Ishikawa (cell line): ENCODE measurements around the gene BBS7.
A peak's percentile ranks its signal among the peaks of the same experiment; 100 is the strongest.

Experiments used
- CEBPB ChIP-seq: IDR thresholded peaks from 2 replicates; pipeline ENCODE4 v1.6.1; 2012
- CREB1 ChIP-seq: IDR thresholded peaks from 2 replicates; pipeline ENCODE4 v1.6.1; 2012; ENCODE audit warnings: low read depth
- EGR1 ChIP-seq: IDR thresholded peaks from 2 replicates; pipeline ENCODE4 v1.6.1; 2012
- EP300 ChIP-seq: IDR thresholded peaks from 2 replicates; pipeline ENCODE4 v1.6.1; 2012; ENCODE audit warnings: borderline replicate concordance
- FOXM1 ChIP-seq: IDR thresholded peaks from 2 replicates; pipeline ENCODE4 v1.6.1; 2012; ENCODE audit warnings: low read depth, borderline replicate concordance
- MAX ChIP-seq: IDR thresholded peaks from 2 replicates; pipeline ENCODE4 v1.6.1; 2012
- NFIC ChIP-seq: IDR thresholded peaks from 2 replicates; pipeline ENCODE4 v1.6.1; 2012
- RAD21 ChIP-seq: IDR thresholded peaks from 2 replicates; pipeline ENCODE4 v1.6.1; 2012; ENCODE audit warnings: low read depth
- REST ChIP-seq: IDR thresholded peaks from 2 replicates; pipeline ENCODE4 v1.6.1; 2012; ENCODE audit warnings: low read depth, mild to moderate bottlenecking
- TAF1 ChIP-seq: IDR thresholded peaks from 2 replicates; pipeline ENCODE4 v1.6.1; 2012; ENCODE audit warnings: low read depth, mild to moderate bottlenecking
- TCF12 ChIP-seq: IDR thresholded peaks from 2 replicates; pipeline ENCODE4 v1.6.1; 2012; ENCODE audit warnings: low read depth
- TEAD4 ChIP-seq: IDR thresholded peaks from 2 replicates; pipeline ENCODE4 v1.6.1; 2012
- USF1 ChIP-seq: IDR thresholded peaks from 2 replicates; pipeline ENCODE4 v1.6.1; 2012
- YY1 ChIP-seq: IDR thresholded peaks from 2 replicates; pipeline ENCODE4 v1.6.1; 2012; ENCODE audit warnings: low read depth
- ZBTB7A ChIP-seq: IDR thresholded peaks from 2 replicates; pipeline ENCODE4 v1.6.1; 2012; ENCODE audit warnings: low read depth

BBS7 gene

GRCh38 chr4:121869841-121870822 lies at the start of gene BBS7:
TSS of gene BBS7 (minus strand) at chr4:121870474. CDS start at chr4:121870313, 161 bp downstream.
- TF ChIP-seq REST (peak; percentile 20; the same call in 1 of the 2 replicates), FOXM1 (0 out of 2 replicates have a peak, but pooled peaks have one; percentile 20), EGR1 (no peak), YY1 (0 out of 2 replicates have a peak, but pooled peaks have one; percentile 30), RAD21 (no peak), TCF12 (peak; percentile 36), TEAD4 (0 out of 2 replicates have a peak, but pooled peaks have one; percentile 15), TAF1 (peak; percentile 80), CREB1 (peak; percentile 78), EP300 (no peak), MAX (peak; percentile 79), ZBTB7A (0 out of 2 replicates have a peak, but pooled peaks have one; percentile 45)

GRCh38 chr4:121913667-121914066 lies 43.4 kb upstream of the BBS7 start:
- no peak for TF ChIP-seq ZBTB7A
- TF ChIP-seq CREB1: no peak
- no peak for TF ChIP-seq CEBPB
- no peak for TF ChIP-seq TEAD4
- no peak for TF ChIP-seq TCF12
- no peak for TF ChIP-seq YY1
- TF ChIP-seq REST: no peak
- no peak for TF ChIP-seq EGR1
- TF ChIP-seq USF1: no peak
- no peak for TF ChIP-seq MAX
- TF ChIP-seq NFIC: no peak
- TF ChIP-seq EP300: no peak
- TF ChIP-seq TAF1: no peak
- TF ChIP-seq RAD21: no peak
- no peak for TF ChIP-seq FOXM1

GRCh38 chr4:121908346-121908745 lies 38.1 kb upstream of the BBS7 start:
- no peak for TF ChIP-seq RAD21
- TF ChIP-seq FOXM1: no peak
- TF ChIP-seq TEAD4: no peak
- TF ChIP-seq EGR1: no peak
- TF ChIP-seq YY1: no peak
- no peak for TF ChIP-seq NFIC
- TF ChIP-seq REST: no peak
- TF ChIP-seq TAF1: no peak
- TF ChIP-seq EP300: no peak
- no peak for TF ChIP-seq TCF12
- no peak for TF ChIP-seq ZBTB7A
